ENCODE measurements around the gene PALM. TPM values are rescaled to one million over a fixed set of nuclear protein-coding genes. Genes with fewer than 3 reads are reported as not detected.
A peak's percentile ranks its signal among the peaks of the same experiment; 100 is the strongest.

PALM gene
- total RNA-seq, 4 donors from 2014 or later = 12.6 to 91.0 (median 42.2) TPM

DNA sequence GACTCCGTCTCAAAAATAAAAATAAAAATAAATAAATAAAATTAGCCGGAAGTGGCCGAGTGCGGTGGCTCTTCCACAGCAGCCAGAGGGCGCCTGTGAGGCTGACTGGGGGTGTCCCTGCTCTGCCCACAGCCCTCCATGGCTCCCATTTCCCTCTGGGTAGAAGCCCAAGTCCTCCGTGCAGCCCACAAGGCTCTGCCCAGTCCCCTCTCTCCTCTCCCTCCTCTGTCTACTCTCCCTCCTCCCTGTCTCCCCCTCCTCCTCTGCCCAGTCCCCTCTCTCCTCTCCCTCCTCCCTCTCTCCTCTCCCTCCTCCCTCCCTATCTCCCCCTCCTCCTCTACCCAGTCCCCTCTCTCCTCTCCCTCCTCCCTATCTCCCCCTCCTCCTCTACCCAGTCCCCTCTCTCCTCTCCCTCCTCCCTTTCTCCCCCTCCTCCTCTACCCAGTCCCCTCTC lies 62.6 kb downstream of the PALM start:
- intact Hi-C loops (cut with DNase I; ENCODE audit: low total_unique reads) = no loop called here
- Histone ChIP-seq H3K4me3 (no peak overlapping the region), H3K36me3 (no peaks in the 10 kb centered on the region), H3K9me3 (no peaks in the 10 kb centered on the region), H3K4me1 (no peaks in the 10 kb centered on the region), H3K27me3 (no peaks in the 10 kb centered on the region), H3K27ac (no peak overlapping the region)
- TF ChIP-seq, protein P1, sequence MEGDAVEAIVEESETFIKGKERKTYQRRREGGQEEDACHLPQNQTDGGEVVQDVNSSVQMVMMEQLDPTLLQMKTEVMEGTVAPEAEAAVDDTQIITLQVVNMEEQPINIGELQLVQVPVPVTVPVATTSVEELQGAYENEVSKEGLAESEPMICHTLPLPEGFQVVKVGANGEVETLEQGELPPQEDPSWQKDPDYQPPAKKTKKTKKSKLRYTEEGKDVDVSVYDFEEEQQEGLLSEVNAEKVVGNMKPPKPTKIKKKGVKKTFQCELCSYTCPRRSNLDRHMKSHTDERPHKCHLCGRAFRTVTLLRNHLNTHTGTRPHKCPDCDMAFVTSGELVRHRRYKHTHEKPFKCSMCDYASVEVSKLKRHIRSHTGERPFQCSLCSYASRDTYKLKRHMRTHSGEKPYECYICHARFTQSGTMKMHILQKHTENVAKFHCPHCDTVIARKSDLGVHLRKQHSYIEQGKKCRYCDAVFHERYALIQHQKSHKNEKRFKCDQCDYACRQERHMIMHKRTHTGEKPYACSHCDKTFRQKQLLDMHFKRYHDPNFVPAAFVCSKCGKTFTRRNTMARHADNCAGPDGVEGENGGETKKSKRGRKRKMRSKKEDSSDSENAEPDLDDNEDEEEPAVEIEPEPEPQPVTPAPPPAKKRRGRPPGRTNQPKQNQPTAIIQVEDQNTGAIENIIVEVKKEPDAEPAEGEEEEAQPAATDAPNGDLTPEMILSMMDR (IDR thresholded peaks at IDR 0.05) = peak in 2 of 4 experiments; percentile 22
- TF ChIP-seq POLR2A (IDR thresholded peaks at IDR 0.05) = no peak
- no peak for DNase-seq

DNA sequence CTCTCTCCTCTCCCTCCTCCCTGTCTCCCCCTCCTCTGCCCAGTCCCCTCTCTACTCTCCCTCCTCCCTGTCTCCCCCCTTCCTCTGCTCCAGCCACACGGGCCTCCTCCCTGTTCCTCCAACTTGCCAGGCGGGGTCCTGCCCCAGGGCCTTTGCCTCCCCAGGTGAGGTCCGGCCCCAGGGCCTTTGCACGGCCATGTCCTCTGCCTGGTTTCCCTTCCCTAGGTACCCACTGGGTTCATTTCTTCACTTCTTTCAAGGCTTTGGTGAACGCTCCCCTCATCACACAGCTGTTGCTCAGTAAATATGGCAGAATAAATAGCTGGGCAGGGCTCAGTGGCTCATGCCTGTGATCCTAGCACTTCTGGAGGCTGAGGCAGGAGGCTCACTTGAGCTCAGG lies 63.3 kb downstream of the PALM start:
- no peak for DNase-seq
- no peaks in the 10 kb centered on the region for H3K4me1 ChIP-seq
- no peaks in the 10 kb centered on the region for H3K9me3 ChIP-seq
- no peak overlapping the region for H3K27ac ChIP-seq
- no peaks in the 10 kb centered on the region for H3K27me3 ChIP-seq
- no peaks in the 10 kb centered on the region for H3K36me3 ChIP-seq
- intact Hi-C loops (cut with DNase I; ENCODE audit: low total_unique reads) = no loop called here
- H3K4me3 ChIP-seq = no peak overlapping the region
- TF ChIP-seq POLR2A (IDR thresholded peaks at IDR 0.05) = no peak
- TF ChIP-seq, protein P1 (IDR thresholded peaks at IDR 0.05) = no peak

DNA sequence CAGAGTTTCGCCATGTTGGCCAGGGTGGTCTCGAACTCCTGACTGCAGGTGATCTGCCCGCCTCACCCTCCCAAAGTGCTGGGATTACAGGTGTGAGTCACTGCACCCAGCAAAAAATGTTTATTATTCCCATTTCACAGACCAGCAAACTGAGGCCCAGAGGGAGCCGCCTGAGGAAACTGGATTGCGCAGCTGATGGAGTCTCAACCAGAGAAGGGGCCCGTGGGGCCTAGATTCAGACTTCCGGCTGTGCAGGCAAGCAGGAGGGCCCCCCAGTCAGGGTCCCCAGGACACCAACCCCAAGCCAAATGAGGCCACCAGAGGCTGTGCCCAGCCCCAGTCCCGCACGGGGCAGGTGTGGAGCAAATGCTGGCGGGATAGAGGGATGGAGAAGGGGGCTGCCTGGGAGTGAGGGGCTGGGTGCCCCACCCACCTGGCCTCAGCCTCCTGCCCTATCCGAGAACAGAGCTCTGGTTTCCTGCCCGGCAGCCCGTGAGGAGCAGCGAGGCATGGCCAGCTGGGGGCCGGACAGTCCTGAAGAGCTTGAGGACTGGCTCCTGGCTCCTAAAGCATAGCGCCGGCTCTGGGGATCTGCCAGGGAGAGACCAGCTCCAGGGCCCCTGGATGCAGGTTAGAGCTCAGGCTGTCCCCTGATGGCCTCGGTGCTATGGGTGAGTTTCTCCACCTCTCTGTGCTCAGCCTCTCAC lies 64.1 kb downstream of the PALM start:
- Histone ChIP-seq H3K36me3 (no peaks in the 10 kb centered on the region), H3K4me3 (no peak overlapping the region), H3K27ac (no peak overlapping the region), H3K4me1 (no peaks in the 10 kb centered on the region), H3K27me3 (no peaks in the 10 kb centered on the region), H3K9me3 (no peaks in the 10 kb centered on the region)
- TF ChIP-seq, protein P1 (IDR thresholded peaks at IDR 0.05) = no peak
- TF ChIP-seq POLR2A (IDR thresholded peaks at IDR 0.05) = no peak
- DNase-seq = no peak
- intact Hi-C loops (cut with DNase I; ENCODE audit: low total_unique reads) = no loop called here

DNA sequence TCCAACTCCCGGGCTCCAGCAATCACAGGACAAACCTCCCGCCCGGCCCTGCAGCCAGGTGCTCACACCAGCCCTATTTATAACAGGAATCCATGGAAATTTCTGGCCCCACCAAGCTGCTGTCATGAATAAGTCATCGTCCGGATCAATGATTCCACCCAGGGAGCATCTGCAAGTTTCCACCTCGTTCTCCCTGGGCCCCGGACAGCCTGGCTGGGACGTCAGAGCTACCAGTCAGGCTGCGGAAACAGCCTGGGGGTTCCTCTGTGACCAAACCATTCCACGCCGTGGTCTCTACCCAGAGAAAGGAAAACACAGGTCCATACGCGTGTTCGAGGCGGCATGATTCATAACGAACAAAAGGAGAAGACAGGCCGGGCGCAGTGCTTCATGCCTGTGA lies 67.8 kb downstream of the PALM start:
- H3K27ac ChIP-seq = no peak overlapping the region
- no peaks in the 10 kb centered on the region for H3K27me3 ChIP-seq
- no peak for DNase-seq
- H3K4me3 ChIP-seq = no peak overlapping the region
- H3K4me1 ChIP-seq = no peaks in the 10 kb centered on the region
- intact Hi-C loops (cut with DNase I; ENCODE audit: low total_unique reads) = no loop called here
- no peaks in the 10 kb centered on the region for H3K36me3 ChIP-seq
- no peaks in the 10 kb centered on the region for H3K9me3 ChIP-seq
- TF ChIP-seq, protein P1 (IDR thresholded peaks at IDR 0.05) = no peak
- TF ChIP-seq POLR2A (IDR thresholded peaks at IDR 0.05) = no peak

DNA sequence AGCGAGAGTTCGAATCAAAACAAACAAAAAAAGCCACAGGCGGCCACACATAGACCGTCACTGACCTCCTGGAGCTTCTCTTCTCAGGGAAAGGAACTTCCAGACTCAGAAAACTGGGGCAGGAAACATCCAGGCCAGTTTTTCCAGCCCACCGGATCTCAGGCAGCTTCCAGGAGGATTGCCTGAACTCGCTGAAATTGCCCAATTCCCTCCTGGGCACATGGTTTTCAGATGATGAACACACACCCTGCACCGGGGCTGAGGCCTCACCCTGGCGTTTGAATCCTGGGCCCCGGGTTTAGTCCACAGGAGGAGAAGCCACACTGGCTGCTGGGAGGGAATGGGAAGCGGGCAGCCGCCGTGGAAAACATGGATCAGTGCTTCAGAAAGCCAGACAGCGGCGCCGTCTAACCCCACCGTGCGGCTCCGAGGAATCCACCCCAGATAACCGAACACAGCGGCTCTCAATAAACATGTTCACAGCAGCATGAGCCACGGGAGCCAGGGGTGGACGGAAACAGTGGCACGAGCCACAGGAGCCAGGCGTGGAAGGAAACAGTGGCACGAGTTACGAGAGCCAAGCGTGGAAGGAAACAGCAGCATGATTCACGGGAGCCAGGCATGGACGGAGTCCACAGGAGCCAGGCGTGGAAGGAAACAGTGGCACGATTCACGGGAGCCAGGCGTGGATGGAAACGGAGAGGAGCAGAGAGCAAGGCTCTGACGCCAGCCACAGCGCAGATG lies 70.3 kb downstream of the PALM start:
- TF ChIP-seq POLR2A (IDR thresholded peaks at IDR 0.05) = no peak
- TF ChIP-seq, protein P1 (IDR thresholded peaks at IDR 0.05) = peak in 1 of 4 experiments; percentile 12
- intact Hi-C loops (cut with DNase I; ENCODE audit: low total_unique reads) = no loop called here
- Histone ChIP-seq H3K9me3 (no peaks in the 10 kb centered on the region), H3K27me3 (no peaks in the 10 kb centered on the region), H3K36me3 (no peaks in the 10 kb centered on the region), H3K27ac (peak overlapping the region in 1 of 2 donors; percentile 27), H3K4me1 (no peaks in the 10 kb centered on the region), H3K4me3 (no peak overlapping the region)
- peak in 1 of 2 donors; percentile 49 for DNase-seq
